Dendritic cell treated with granulocyte-macrophage colony-stimulating factor and Interleukin-4, amounts not matched to agents 40 ng/mL and 50 ng/mL, for 4 days (primary cell): ENCODE results near the gene SYNGR1.
A peak's percentile ranks its signal among the peaks of the same experiment; 100 is the strongest.

Source experiments
- H3K27ac Mint-ChIP-seq: one replicate; pipeline ENCODE4 v1.8.0; 2022; ENCODE audit warnings: mild to moderate bottlenecking, mixed read lengths
- H3K27me3 Mint-ChIP-seq: one replicate; pipeline ENCODE4 v1.8.0; 2022; ENCODE audit warnings: mild to moderate bottlenecking, mixed read lengths
- H3K36me3 Mint-ChIP-seq: one replicate; pipeline ENCODE4 v1.8.0; 2022; ENCODE audit warnings: low read depth, mixed read lengths
- H3K4me1 Mint-ChIP-seq: one replicate; pipeline ENCODE4 v1.8.0; 2022; ENCODE audit warnings: low read depth, mixed read lengths
- H3K4me3 Mint-ChIP-seq: one replicate; pipeline ENCODE4 v1.8.0; 2022; ENCODE audit warnings: mild to moderate bottlenecking, moderate library complexity, mixed read lengths
- H3K9me3 Mint-ChIP-seq: one replicate; pipeline ENCODE4 v1.8.0; 2022; ENCODE audit warnings: mixed read lengths
- intact Hi-C: fragments of 100-400 bp; cut with micrococcal nuclease; formaldehyde crosslinking; loops from one replicate; pipeline ENCODE4 v1.15.0; 2022

Gene SYNGR1

DNA sequence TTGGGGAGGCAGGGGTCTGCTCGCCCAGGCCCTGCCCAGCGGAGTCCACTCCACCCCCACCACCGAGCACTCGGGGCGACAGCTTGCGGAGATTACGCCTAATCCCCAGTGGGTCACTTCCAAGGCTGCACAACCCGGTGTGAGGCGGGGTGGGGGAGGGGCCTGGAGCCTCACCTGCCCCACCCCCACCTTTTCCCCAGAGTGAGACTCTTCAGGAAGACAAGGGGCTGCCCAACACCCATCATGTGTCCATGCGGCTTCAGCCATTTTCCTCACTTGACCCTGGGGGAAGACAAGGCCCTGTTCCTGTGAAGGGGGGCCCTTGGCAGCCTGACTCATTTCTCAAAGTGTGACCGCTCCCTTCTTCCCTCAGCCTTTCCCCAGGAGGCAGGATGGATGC, 12.5 kb downstream of the SYNGR1 start:
- no peak overlapping the region for H3K4me3 Mint-ChIP-seq
- intact Hi-C loops = no loop called here
- H3K36me3 Mint-ChIP-seq = no peaks in the 10 kb centered on the region
- H3K4me1 Mint-ChIP-seq = peaks cover 34% of the 10 kb centered on the region
- H3K27ac Mint-ChIP-seq = no peak overlapping the region
- H3K9me3 Mint-ChIP-seq = no peaks in the 10 kb centered on the region
- H3K27me3 Mint-ChIP-seq = no peaks in the 10 kb centered on the region

DNA sequence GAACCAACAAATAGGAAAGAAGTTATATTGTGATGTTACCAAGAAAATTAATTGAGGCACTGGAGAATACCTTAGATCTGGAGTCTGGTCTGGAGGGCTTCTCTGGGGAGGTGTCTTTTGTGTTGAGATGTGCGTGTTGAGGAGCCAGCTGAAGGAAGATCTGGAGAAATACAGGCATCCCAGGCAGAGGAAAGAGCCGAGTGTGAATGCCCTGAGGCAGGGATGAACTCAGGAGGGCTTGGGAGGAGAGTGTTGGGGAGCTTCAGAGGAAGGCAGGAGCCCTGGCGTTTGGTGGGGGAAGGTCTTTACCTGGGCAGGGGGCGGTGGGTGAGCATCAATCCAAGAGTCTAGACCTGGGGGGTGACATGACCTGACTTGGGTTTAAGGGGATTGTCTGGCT, 13.1 kb downstream of the SYNGR1 start:
- Mint-ChIP-seq H3K27me3 (no peaks in the 10 kb centered on the region), H3K4me3 (no peak overlapping the region), H3K36me3 (no peaks in the 10 kb centered on the region), H3K9me3 (no peaks in the 10 kb centered on the region), H3K4me1 (peaks cover 39% of the 10 kb centered on the region), H3K27ac (peak overlapping the region; percentile 28)
- intact Hi-C loops = no loop called here

DNA sequence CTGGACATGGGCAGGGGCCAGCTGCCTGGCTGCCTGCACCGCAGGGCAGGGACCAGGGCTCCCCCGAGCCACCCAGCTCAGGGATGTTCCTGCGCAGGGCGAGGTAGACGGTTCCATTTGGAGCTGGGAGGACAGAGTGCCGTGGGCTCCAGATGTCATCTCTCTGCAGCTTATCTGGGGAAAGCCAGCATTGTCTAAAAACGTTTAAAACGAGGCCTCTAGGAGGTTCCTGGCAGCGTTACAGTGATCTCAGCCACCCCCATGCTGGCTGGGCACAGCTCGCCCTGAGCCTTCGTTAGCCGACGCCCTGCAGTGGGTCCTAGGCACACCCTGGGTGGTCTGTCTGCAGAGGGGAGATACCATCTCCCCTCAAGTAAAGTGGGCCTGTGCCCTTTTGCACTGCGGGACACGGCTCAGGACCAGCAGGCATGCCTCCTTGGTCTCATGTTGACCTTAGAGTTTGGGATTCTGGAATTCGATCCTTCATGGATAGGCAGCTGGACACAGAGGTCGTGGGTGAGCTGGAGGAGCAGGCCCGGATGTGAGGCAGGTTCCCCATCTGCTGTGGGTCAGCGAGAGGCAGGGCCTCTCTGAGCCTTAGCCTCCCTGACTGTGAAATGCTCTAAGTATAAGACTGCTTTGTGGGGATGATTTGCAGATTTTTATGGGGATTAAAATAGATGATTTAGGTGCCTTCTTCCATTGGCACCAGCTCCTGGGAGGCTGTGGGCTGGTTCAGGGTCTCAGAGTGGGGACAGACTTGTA, 14.1 kb downstream of the SYNGR1 start:
- no peaks in the 10 kb centered on the region for H3K36me3 Mint-ChIP-seq
- H3K4me1 Mint-ChIP-seq = peaks cover 49% of the 10 kb centered on the region
- no peak overlapping the region for H3K27ac Mint-ChIP-seq

DNA sequence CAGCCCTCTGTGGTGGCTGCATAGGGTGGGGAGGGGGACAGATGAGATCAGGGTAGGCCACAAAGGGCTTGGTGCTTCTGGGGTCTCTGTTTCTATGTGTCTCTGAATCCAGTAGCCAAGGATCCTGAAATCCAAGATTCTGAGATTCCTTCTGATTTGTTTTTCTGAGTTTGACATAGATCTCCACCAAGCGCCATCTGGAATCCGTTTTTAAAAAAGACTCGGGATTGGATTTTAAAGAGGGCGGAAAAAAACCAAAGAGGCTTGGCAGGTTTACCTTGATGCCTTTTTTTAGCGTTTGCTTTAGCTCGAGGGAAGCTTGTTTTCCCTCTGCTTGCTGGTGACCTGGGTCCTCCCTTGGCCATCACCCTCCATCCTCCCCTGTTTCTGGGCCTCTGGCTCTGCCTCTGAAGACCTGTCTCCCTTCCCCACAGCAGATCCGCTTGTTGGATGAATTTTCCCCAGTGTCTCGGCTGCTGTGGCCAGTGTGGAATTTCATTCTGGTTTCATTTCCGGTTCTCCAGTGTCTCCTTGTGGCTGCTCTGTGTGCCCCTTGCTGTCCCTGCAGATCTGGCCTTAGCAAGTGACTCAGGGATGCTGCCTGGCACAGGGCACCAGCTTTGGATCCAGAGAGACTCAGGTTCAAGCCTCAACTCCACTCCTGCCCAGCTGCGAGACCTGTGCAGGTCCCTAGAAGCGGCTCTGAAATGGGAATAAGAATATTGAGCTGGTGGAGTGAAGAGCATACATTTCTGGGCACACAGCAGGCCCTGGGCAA, 15.1 kb downstream of the SYNGR1 start:
- Mint-ChIP-seq H3K27me3 (no peaks in the 10 kb centered on the region), H3K4me3 (no peak overlapping the region), H3K27ac (no peak overlapping the region), H3K4me1 (peaks cover 51% of the 10 kb centered on the region), H3K9me3 (no peaks in the 10 kb centered on the region), H3K36me3 (no peaks in the 10 kb centered on the region)
- intact Hi-C loops = no loop called here

More for the DNA sequence above, 14.1 kb downstream of the SYNGR1 start:
- Mint-ChIP-seq H3K4me3 (no peak overlapping the region), H3K27me3 (no peaks in the 10 kb centered on the region), H3K9me3 (no peaks in the 10 kb centered on the region)
- intact Hi-C loops = no loop called here

DNA sequence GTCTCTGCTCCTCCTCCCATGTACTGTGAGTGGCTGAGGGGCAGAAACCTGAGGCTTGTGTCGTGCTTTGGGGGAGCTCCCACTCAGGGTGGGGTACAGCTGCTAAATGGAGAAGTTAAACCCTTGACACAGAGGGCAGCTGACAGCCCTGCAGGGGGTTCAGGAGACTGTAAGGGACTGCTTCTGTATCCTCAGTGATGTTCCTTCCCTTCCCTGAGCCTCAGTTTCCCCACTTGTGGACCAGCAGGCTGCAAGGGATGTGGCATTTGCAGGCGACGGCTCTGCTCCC, 15.6 kb downstream of the SYNGR1 start:
- intact Hi-C loops = no loop called here
- no peaks in the 10 kb centered on the region for H3K36me3 Mint-ChIP-seq
- H3K4me1 Mint-ChIP-seq = peaks cover 51% of the 10 kb centered on the region
- H3K4me3 Mint-ChIP-seq = no peak overlapping the region
- no peak overlapping the region for H3K27ac Mint-ChIP-seq
- no peaks in the 10 kb centered on the region for H3K9me3 Mint-ChIP-seq
- H3K27me3 Mint-ChIP-seq = no peaks in the 10 kb centered on the region

DNA sequence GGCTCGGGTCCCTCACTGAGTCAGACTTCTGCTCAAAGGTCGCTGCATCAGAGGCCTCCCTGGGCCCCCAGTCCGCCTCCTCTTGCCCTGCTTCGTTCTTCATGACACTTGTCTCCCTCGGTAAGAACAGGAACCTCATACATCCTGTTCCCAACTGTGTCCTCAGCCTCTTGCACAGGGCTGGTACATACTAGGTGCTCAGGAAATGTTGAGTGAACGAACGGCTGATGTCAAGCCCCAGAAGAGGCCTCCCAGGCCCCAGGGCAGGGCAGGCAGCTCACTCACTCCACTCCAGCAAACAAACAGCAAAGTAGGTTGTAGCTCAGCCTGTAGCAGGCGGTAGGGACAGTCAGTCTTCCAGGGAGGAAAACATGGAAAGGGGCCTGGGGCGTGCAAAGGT, 17.2 kb downstream of the SYNGR1 start:
- no peaks in the 10 kb centered on the region for H3K27me3 Mint-ChIP-seq
- peak overlapping the region; percentile 46 for H3K27ac Mint-ChIP-seq
- intact Hi-C loops = no loop called here

DNA sequence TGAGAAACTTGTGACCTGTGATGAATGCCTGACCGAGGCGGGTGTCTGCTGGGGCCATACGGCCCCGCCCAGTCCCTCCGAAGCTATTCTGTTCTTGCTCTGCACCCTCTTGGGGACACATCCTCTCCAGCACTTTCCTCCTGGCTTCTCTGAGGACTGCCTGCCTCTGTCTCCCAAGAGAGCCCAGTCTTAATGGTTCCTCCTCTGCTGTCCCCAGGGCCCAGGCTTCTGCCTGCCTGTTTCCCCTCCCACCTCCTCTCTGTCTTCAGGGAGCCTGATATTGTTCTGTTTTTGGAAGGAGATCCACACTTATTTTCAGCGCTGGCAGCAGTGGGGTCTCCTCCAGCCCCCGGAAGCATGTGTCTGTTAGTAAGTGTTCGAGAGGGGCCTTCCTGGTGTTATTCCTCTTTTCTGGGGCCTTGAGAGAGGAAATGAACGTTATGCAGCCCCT, 18.7 kb downstream of the SYNGR1 start:
- Mint-ChIP-seq H3K4me3 (no peak overlapping the region), H3K27me3 (no peaks in the 10 kb centered on the region), H3K36me3 (no peaks in the 10 kb centered on the region), H3K4me1 (peaks cover 43% of the 10 kb centered on the region), H3K9me3 (no peaks in the 10 kb centered on the region), H3K27ac (peak overlapping the region; percentile 81)
- intact Hi-C loops = no loop called here

More for the DNA sequence above, 17.2 kb downstream of the SYNGR1 start:
- Mint-ChIP-seq H3K36me3 (no peaks in the 10 kb centered on the region), H3K4me1 (peaks cover 51% of the 10 kb centered on the region), H3K9me3 (no peaks in the 10 kb centered on the region), H3K4me3 (no peak overlapping the region)

DNA sequence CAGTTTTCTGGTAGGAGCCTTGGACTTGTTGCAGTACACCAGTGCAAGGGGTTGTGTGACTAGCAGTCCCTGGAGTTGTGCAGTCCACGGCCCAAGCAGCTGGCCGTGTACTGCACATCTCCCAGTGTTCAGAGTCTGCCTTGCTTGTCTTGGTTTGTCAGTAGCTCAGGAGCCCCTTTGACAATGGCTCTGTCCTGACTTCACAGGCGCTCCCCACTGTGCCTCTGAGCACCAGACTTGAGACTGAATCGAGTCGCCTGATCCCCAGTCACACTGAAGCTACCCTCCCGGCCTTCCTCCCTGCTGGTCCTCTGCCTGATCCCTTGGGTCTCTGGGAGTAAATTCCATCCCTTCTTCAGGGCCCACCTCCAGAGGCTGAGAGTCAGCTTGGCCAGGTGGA, 19.4 kb downstream of the SYNGR1 start:
- H3K27me3 Mint-ChIP-seq = no peaks in the 10 kb centered on the region
- no peaks in the 10 kb centered on the region for H3K36me3 Mint-ChIP-seq
- peak overlapping the region; percentile 81 for H3K27ac Mint-ChIP-seq
- intact Hi-C loops = no loop called here
- H3K4me3 Mint-ChIP-seq = no peak overlapping the region
- H3K4me1 Mint-ChIP-seq = peaks cover 40% of the 10 kb centered on the region
- no peaks in the 10 kb centered on the region for H3K9me3 Mint-ChIP-seq

DNA sequence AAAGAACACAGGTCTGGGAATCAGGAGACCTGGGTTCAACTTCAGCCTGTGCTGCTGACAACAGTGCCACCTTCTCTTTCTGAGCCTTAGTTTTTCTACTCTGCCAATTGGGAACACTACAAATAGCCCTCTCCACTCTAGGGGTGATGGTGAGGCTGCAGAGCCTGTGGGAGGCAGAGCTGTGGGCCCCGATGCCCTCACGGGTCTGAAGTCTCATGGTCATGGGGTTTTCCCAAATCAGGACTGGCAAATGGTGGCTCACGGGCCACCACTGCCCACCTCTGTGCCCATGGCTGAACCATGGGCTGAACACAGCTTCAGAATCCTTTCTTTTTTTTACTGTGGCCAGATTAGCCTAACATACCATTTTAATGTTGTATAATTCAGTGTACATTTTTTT, 19.8 kb downstream of the SYNGR1 start:
- Mint-ChIP-seq H3K36me3 (no peaks in the 10 kb centered on the region), H3K27me3 (no peaks in the 10 kb centered on the region), H3K4me3 (no peak overlapping the region), H3K4me1 (peaks cover 36% of the 10 kb centered on the region), H3K9me3 (no peaks in the 10 kb centered on the region), H3K27ac (no peak overlapping the region)
- intact Hi-C loops = no loop called here

DNA sequence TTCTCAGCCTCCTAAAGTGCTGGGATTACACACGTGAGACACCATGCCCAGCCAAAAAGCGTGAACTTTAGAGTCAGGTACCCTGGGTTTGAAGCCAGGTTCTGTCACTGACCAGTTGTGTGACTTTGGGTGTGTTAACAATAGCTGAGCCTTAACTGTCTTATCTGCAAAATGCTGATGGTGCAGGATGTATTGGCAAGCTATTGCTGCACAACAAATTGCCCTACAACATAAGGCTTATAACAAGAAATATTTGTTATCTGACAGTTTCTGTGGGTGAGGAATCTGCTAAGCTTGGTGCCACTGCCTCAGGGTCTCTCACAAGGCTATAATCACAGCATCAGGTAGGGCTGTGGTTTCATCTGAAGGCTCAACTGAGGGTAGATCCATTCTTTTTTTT, 21.9 kb downstream of the SYNGR1 start:
- no peaks in the 10 kb centered on the region for H3K36me3 Mint-ChIP-seq
- no peak overlapping the region for H3K27ac Mint-ChIP-seq
- no peaks in the 10 kb centered on the region for H3K9me3 Mint-ChIP-seq
- no peaks in the 10 kb centered on the region for H3K27me3 Mint-ChIP-seq
- peaks cover 22% of the 10 kb centered on the region for H3K4me1 Mint-ChIP-seq
- H3K4me3 Mint-ChIP-seq = no peak overlapping the region
- intact Hi-C loops = no loop called here

DNA sequence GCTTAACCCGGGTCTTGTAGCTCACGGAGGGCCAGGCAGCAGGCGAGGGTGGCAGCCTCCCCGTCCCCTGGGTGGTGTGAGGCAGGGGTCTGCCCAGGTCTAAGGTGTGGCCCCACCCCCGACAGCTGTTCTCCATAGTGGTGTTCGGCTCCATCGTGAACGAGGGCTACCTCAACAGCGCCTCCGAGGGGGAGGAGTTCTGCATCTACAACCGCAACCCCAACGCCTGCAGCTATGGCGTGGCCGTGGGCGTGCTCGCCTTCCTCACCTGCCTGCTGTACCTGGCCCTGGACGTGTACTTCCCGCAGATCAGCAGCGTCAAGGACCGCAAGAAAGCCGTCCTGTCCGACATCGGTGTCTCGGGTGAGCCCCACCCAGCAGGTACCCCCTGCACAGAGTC, 24.4 kb downstream of the SYNGR1 start:
- intact Hi-C loops = no loop called here
- no peaks in the 10 kb centered on the region for H3K27me3 Mint-ChIP-seq

DNA sequence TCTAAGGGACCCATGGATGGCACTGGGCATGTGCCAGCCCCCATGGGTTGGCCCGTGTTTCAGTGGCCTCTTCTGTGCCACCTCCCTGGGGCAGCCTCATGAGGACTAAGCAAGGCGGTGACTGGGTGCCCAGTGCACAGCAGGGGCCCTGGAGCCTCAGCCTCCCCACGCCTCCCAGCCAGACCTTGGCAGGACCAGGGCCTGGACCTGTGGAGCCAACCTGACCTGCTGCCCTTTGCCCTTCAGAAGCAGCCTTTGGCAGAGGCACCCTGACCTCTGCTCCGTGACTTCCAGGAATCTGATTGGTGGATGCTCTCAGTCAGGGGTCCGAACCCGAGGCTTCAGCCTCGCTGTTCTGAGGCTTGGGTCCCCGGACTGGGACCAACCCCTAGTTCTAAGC, 25.0 kb downstream of the SYNGR1 start:
- no peaks in the 10 kb centered on the region for H3K4me1 Mint-ChIP-seq
- no peaks in the 10 kb centered on the region for H3K27me3 Mint-ChIP-seq

More for the DNA sequence above, 24.4 kb downstream of the SYNGR1 start:
- Mint-ChIP-seq H3K9me3 (no peaks in the 10 kb centered on the region), H3K36me3 (no peaks in the 10 kb centered on the region), H3K4me3 (no peak overlapping the region), H3K4me1 (no peaks in the 10 kb centered on the region), H3K27ac (no peak overlapping the region)

DNA sequence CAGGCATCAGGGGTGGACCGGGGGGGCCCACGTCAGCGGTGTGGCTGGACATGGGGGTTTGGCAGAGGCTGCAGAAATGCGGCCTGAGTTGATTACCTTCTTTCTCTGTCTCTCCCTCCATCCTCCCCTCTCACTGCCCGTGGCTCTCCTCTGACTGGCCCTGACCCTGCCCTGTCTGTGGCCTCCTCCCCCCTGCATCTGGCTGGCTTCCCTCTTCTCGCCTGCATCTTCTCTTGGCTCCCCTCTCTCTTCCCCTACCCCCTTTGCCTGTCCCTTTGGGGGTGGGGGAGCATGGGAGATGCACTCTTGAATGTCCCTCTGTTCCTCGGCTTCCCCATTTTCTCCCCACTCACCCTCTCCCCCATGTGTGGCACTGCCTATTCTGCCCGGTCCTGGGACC, 25.9 kb downstream of the SYNGR1 start:
- no peaks in the 10 kb centered on the region for H3K27me3 Mint-ChIP-seq
- intact Hi-C loops = no loop called here
- H3K4me1 Mint-ChIP-seq = no peaks in the 10 kb centered on the region
- no peak overlapping the region for H3K27ac Mint-ChIP-seq
- H3K36me3 Mint-ChIP-seq = no peaks in the 10 kb centered on the region
- H3K9me3 Mint-ChIP-seq = no peaks in the 10 kb centered on the region
- H3K4me3 Mint-ChIP-seq = no peak overlapping the region

More for the DNA sequence above, 25.0 kb downstream of the SYNGR1 start:
- intact Hi-C loops = no loop called here
- Mint-ChIP-seq H3K36me3 (no peaks in the 10 kb centered on the region), H3K4me3 (no peak overlapping the region), H3K27ac (no peak overlapping the region), H3K9me3 (no peaks in the 10 kb centered on the region)

DNA sequence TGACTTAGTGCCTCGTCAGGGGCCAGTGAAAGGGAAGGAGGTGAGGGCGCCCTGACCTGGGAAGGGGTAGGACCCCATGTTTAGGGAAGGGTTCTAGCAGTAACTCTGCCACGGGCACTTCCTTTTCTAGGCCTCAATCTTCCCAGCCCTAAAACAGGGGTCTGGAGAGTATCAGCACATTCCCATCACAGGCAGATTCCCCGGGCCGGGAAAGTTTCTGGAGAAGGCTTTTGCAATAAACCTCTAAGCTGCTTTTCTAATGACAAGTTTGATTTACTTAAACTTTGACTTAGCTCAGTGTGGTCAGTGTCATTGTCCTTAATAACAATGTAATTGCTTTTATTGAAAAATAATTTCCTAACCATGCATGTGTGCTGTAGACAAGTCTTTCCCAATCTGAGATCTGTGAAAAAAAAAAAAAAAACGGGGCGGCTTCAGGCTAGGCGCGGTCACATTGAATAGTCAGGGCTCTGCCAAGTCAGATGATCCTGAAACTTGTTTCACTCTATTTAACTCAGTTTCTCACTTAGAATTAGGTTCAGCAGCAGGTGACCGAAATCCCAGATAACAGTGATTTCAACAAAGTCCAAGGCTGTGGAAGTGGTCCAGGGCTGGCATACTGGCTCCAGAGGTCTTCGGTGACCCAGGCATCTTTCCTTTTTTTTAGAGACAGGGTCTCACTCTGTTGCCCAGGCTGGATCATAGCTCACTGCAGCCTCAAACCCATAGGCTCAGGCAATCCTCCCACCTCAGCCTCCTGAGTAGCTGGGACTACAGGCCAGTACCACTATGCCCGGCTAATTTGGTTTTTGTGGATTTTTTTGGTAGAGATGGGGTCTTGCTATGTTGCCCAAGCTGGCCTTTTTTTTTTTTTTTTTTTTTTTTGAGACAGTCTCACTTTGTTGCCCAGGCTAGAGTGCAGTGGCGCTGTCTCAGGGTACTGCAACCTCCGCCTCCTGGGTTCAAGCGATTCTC, 30.3 kb downstream of the SYNGR1 start:
- H3K4me3 Mint-ChIP-seq = no peak overlapping the region
- intact Hi-C loops = no loop called here
- peaks cover 6% of the 10 kb centered on the region for H3K27me3 Mint-ChIP-seq
- no peak overlapping the region for H3K27ac Mint-ChIP-seq
- H3K36me3 Mint-ChIP-seq = no peaks in the 10 kb centered on the region
- no peaks in the 10 kb centered on the region for H3K9me3 Mint-ChIP-seq
- H3K4me1 Mint-ChIP-seq = no peaks in the 10 kb centered on the region
